Measurements from ENCODE around the gene TMEM184A. TPM values are rescaled to one million over a fixed set of nuclear protein-coding genes. Genes with fewer than 3 reads are reported as not detected.

Gene TMEM184A
- total RNA-seq, result not detected

DNA sequence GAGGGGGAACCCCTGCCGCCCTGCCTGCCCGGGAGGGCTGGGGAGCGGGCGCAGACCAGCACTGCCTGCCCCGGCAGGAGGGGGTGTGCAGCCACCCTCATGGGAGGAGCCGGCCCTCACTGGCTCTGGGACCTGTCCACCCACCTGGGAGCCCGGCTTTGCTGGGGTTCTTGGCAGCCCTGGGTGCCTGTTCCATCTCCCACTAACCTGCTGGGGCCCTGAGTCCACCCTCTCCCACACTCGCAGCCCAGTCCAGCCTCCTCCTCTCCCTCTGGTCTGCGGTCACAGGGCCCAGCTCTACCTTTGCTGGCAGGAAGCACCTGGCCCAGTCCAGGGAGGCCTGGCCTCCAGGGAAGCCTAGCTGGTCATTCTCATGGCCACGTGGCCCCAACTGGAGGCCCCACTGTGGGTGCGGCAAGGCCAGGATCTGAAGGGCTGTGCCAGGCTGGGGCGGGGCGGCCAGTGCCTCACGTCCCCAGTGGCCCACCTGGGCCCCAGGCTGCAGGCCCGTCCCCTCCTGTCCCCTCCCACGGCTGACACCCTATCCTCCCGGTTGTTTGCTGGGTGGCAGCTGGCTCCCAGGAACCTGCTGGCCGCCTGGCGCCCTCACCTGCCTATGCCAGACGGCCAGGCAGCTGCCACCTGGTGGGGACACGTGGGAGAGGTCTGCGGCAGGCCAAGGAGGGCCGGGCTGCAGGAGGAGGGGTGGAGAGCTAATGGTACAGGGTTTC, at the start of gene TMEM184A:
TSS of gene TMEM184A (minus strand) at position 393 of the 731 bp plus-strand sequence. CDS start 721 bp downstream, outside the sequence.
- Mint-ChIP-seq H3K9me3 (ENCODE audit: low read depth) (no peaks in the 10 kb centered on the region), H3K27me3 (no peaks in the 10 kb centered on the region), H3K27ac (no peak within 1 kb of the TSS), H3K36me3 (no peaks in the 10 kb centered on the region), H3K4me3 (no peak within 1 kb of the TSS), H3K4me1 (no peaks in the 10 kb centered on the region)
- ATAC-seq, result peak; percentile 65
- CTCF ChIA-PET, result interaction anchor here (1.1 to 1.4 kb wide), 3 partner anchors 22 to 48 kb away, joined by 4 read pairs; no protein-coding TSS in a partner anchor
- no peak for DNase-seq

GRCh38 chr7:1604383-1604782, 48.4 kb upstream of the TMEM184A start:
- Mint-ChIP-seq H3K36me3 (no peaks in the 10 kb centered on the region), H3K4me3 (no peak overlapping the region), H3K27me3 (peaks cover 4% of the 10 kb centered on the region), H3K27ac (no peak overlapping the region), H3K4me1 (no peaks in the 10 kb centered on the region), H3K9me3 (ENCODE audit: low read depth) (no peaks in the 10 kb centered on the region)
- DNase-seq (no peak), ATAC-seq (no peak)
- CTCF ChIA-PET, result no interaction called here

DNA sequence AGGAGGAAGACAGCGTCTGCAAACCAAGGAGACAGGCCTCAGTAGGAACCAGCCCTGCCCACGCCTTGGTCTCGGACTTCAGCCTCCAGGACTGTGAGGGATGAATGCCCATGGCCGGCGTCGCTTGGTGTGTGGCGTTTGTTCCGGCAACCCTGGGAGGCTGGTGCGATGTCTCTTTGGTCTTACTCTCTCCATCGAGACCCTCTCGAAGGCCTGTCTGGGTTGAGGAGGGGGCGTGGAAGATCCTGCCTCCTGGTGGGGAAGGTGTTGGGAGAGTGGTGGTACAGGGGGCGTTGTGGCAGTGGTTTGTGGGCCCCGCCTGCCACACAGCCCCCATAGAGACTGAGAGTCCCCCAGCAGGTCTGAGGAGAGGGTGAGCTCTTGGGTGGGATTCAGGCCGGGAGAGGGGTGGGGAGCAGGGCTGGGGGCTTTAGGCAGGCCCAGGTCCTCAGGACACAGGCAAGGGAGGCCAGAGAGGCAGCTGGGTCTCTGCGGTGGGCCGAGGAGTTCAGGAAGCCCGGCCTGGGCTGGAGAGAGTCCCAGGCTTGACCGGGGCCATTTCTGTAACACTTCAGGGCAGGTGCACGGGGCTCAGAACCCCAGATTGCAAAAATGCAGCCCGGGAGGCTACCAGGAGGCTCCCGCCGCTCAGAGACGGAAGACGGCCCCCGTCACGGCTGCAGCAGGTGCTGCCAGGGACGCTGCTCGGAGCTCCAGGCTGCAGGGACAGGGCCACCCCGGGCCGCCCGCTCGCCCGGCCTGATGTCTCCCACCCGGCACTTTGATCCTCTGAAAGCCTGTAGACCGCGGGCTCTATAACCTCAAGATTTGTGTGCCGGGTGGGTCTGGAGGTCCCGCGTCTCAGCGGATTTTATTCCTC, 47.6 kb upstream of the TMEM184A start:
- Mint-ChIP-seq H3K4me3 (no peak overlapping the region), H3K27ac (no peak overlapping the region), H3K36me3 (no peaks in the 10 kb centered on the region), H3K4me1 (no peaks in the 10 kb centered on the region), H3K9me3 (ENCODE audit: low read depth) (no peaks in the 10 kb centered on the region), H3K27me3 (peaks cover 4% of the 10 kb centered on the region)
- ATAC-seq, result no peak
- DNase-seq, result no peak
- CTCF ChIA-PET, result no interaction called here

GRCh38 chr7:1602386-1602785, 46.4 kb upstream of the TMEM184A start:
- Mint-ChIP-seq H3K4me1 (no peaks in the 10 kb centered on the region), H3K36me3 (no peaks in the 10 kb centered on the region), H3K27ac (no peak overlapping the region), H3K9me3 (ENCODE audit: low read depth) (no peaks in the 10 kb centered on the region), H3K4me3 (no peak overlapping the region), H3K27me3 (peaks cover 4% of the 10 kb centered on the region)
- CTCF ChIA-PET, result no interaction called here
- ATAC-seq, result no peak
- DNase-seq, result no peak

- CTCF ChIA-PET, result no interaction called here
These were observed 46.0 kb upstream of the TMEM184A start for GRCh38 chr7:1601956-1602355.

GRCh38 chr7:1599640-1600395, 43.8 kb upstream of the TMEM184A start:
- CTCF ChIA-PET, result no interaction called here
- no peak for ATAC-seq
- no peak overlapping the region for H3K27ac Mint-ChIP-seq
- no peak for DNase-seq
- H3K27me3 Mint-ChIP-seq, result no peaks in the 10 kb centered on the region
- no peaks in the 10 kb centered on the region for H3K9me3 Mint-ChIP-seq (ENCODE audit: low read depth)
- H3K36me3 Mint-ChIP-seq, result no peaks in the 10 kb centered on the region
- no peaks in the 10 kb centered on the region for H3K4me1 Mint-ChIP-seq
- H3K4me3 Mint-ChIP-seq, result no peak overlapping the region

More at GRCh38 chr7:1601956-1602355, 46.0 kb upstream of the TMEM184A start:
- H3K4me3 Mint-ChIP-seq, result no peak overlapping the region
- ATAC-seq, result no peak
- peaks cover 4% of the 10 kb centered on the region for H3K27me3 Mint-ChIP-seq
- H3K27ac Mint-ChIP-seq, result no peak overlapping the region
- DNase-seq, result no peak
- H3K4me1 Mint-ChIP-seq, result no peaks in the 10 kb centered on the region
- no peaks in the 10 kb centered on the region for H3K36me3 Mint-ChIP-seq
- no peaks in the 10 kb centered on the region for H3K9me3 Mint-ChIP-seq (ENCODE audit: low read depth)

DNA sequence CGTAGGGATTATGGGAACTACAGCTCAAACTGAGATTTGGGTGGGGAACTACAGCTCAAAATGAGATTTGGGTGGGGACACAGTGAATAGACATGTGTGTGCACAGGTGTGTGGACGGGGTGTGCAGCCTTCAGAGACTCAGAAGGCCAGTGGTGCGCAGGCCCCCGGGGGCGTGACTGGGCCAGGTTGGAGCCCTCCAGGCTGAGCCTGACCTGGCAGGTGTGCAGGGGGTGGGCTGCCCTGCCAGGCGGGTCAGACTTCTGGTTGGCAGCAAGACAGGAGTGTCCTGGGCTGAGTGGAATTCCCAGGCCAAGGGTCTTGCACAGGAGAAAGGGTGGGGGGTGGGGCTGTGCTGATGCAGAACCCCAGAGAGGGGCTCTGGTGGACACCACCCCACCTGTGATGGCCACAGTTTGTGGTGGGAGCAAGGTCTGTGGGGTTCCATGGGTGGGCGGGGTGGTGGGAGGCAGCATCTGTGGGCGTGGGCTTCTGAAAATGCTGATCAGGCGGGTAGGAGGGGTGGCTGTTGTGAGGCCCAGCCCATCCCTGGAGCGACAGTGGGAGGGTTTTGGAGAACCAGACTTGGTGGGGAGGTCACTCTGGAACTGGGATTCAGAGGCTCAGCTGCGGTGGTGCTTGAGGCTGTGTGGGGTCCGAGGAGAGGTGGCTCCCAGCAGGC, 43.1 kb upstream of the TMEM184A start:
- Mint-ChIP-seq H3K36me3 (no peaks in the 10 kb centered on the region), H3K27ac (no peak overlapping the region), H3K4me3 (no peak overlapping the region), H3K9me3 (ENCODE audit: low read depth) (no peaks in the 10 kb centered on the region), H3K27me3 (no peaks in the 10 kb centered on the region), H3K4me1 (no peaks in the 10 kb centered on the region)
- ATAC-seq, result no peak
- CTCF ChIA-PET, result no interaction called here
- DNase-seq, result no peak

DNA sequence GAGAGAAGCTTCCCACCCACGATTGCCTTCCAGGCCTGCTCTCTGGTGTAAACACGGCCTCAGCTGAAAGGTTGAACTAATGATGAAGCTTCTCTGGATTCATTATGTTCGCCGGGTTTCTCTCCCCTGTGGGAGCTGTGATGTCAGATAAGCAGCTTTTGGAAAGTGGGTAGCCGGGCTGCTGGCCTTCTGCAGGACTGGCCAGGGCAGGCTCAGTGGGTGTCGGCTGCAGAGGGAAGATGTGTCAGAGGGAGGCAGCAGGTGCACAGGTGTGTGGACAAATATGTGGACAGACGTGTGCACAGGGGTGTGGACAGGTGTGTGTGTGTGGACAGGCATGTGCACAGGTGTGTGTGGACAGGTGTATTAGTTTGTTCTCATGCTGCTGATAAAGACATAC, 42.3 kb upstream of the TMEM184A start:
- no peak overlapping the region for H3K4me3 Mint-ChIP-seq
- no peaks in the 10 kb centered on the region for H3K9me3 Mint-ChIP-seq (ENCODE audit: low read depth)
- no peak for DNase-seq
- CTCF ChIA-PET, result no interaction called here
- no peak overlapping the region for H3K27ac Mint-ChIP-seq
- ATAC-seq, result no peak
- no peaks in the 10 kb centered on the region for H3K4me1 Mint-ChIP-seq
- H3K36me3 Mint-ChIP-seq, result no peaks in the 10 kb centered on the region
- H3K27me3 Mint-ChIP-seq, result peaks cover 2% of the 10 kb centered on the region

DNA sequence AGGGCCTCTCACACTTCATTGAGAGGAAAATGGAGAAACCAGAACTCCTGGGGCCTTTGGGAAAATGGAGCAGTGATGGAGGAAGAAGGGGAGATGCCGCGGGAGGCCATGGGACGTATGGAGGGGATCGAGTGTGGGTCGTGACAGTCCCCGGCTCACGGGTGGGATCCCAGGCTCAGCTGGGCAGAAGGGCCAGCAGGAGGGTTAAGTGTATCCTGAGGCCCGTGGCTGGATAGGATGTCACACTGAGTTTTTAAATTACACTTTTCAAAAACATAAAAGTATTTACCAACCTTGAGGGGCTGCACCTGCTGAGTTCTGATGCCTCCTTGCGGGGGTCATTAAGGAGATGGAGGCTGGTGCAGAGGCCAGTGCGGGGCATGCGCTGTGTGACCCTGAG, 41.8 kb upstream of the TMEM184A start:
- DNase-seq (no peak), ATAC-seq (no peak)
- Mint-ChIP-seq H3K27ac (no peak overlapping the region), H3K4me3 (no peak overlapping the region), H3K9me3 (ENCODE audit: low read depth) (no peaks in the 10 kb centered on the region), H3K36me3 (no peaks in the 10 kb centered on the region), H3K4me1 (no peaks in the 10 kb centered on the region), H3K27me3 (peaks cover 7% of the 10 kb centered on the region)
- CTCF ChIA-PET, result no interaction called here

DNA sequence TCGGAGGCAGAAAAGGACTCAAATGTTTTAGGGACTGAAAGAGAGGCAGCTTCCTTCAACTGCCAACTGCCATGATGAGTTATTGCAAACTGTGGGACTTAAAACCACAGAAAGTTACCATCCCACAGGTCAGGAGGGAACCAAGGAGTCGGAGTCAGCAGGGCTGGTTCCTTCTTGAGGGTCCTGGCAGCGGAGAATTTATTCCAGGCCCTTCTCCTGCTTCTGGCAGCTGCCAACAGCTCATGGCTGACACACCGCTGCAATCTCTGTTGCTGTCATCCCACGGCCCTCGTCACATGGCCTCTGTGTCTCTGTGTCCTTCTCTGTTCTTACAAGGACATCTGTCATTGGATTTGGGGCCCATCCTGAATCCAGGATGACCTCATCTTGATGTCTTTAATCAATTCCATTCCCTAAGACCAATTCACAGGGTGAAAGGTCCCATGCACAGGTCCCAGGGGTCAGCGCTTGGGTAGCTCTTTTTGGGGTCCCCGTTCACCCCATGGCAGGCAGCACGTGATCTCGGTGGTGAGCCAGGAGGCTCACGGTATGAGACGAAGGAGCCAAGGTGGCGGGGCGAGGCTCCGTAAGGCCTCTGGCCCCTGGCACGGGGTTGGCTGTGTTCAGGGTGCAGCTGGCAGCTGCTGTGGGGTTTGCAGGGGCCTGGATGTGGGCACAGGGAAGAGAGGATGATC, 41.2 kb upstream of the TMEM184A start:
- DNase-seq, result no peak
- no peak overlapping the region for H3K27ac Mint-ChIP-seq
- no peaks in the 10 kb centered on the region for H3K9me3 Mint-ChIP-seq (ENCODE audit: low read depth)
- peaks cover 13% of the 10 kb centered on the region for H3K27me3 Mint-ChIP-seq
- H3K4me1 Mint-ChIP-seq, result peaks cover 4% of the 10 kb centered on the region
- no peak for ATAC-seq
- CTCF ChIA-PET, result no interaction called here
- H3K4me3 Mint-ChIP-seq, result no peak overlapping the region
- no peaks in the 10 kb centered on the region for H3K36me3 Mint-ChIP-seq

DNA sequence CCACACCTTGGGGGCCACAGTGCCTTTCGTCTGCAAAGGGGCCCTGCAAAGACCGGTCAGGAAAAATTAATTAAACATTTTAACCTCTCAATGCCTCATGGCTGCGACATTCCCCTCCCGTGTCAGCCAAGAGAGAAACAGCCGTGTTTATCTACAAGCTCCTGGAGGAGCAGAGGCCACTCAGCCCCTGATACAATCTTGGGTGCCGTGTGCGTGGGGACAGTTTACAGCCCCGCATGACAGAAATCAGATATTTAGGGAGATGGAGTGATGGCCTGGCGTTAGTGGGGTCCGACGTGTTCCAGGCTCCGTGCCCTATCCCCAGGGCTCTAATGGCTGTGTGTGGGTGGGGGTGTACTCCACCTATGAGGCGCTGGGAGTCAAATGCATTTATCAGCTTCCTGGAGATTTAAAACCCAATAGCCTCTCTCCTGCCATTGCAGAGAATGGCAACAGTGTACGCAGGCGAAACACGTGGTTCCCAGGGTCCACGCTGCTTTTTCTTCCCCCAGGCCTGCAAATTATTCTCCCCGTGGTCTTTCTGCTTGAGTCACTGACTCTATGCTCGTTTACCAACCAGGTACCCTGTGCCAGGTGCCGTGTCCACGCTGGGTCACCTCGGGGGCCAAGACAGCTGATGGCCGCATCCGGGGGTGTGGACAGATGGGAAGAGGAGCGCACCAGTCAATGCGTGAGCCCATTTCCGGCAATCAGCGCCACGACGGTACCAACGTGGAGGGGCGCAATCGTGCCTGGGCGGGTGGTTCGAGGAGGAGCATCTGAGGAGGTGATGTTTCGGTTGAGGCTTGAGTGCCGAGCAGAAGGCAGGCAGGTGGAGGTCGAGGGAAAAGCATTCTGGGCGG, 40.4 kb upstream of the TMEM184A start:
- no peaks in the 10 kb centered on the region for H3K36me3 Mint-ChIP-seq
- H3K9me3 Mint-ChIP-seq (ENCODE audit: low read depth), result no peaks in the 10 kb centered on the region
- H3K4me1 Mint-ChIP-seq, result peaks cover 7% of the 10 kb centered on the region
- no peak for ATAC-seq
- H3K27me3 Mint-ChIP-seq, result peaks cover 20% of the 10 kb centered on the region
- DNase-seq, result no peak
- CTCF ChIA-PET, result no interaction called here
- H3K4me3 Mint-ChIP-seq, result no peak overlapping the region
- H3K27ac Mint-ChIP-seq, result no peak overlapping the region

GRCh38 chr7:1595636-1596035, 39.6 kb upstream of the TMEM184A start:
- no peak overlapping the region for H3K27ac Mint-ChIP-seq
- no peaks in the 10 kb centered on the region for H3K9me3 Mint-ChIP-seq (ENCODE audit: low read depth)
- H3K36me3 Mint-ChIP-seq, result no peaks in the 10 kb centered on the region
- no peak for DNase-seq
- ATAC-seq, result no peak
- H3K27me3 Mint-ChIP-seq, result peaks cover 28% of the 10 kb centered on the region
- no peak overlapping the region for H3K4me3 Mint-ChIP-seq
- H3K4me1 Mint-ChIP-seq, result peaks cover 7% of the 10 kb centered on the region
- CTCF ChIA-PET, result no interaction called here

Data from activated CD8-positive, alpha-beta memory T cell treated with anti-CD3 and anti-CD28 coated beads, Interleukin-2, amount 10 ng/mL, durations not matched to agents 7 days and 5 days (primary cell).